ENCODE data around the gene POLR3E. TPM values are rescaled to one million over a fixed set of nuclear protein-coding genes. Genes with fewer than 3 reads are reported as not detected.

Gene POLR3E
- total RNA-seq, 1 donor from 2014 or later: 69.6 TPM

DNA sequence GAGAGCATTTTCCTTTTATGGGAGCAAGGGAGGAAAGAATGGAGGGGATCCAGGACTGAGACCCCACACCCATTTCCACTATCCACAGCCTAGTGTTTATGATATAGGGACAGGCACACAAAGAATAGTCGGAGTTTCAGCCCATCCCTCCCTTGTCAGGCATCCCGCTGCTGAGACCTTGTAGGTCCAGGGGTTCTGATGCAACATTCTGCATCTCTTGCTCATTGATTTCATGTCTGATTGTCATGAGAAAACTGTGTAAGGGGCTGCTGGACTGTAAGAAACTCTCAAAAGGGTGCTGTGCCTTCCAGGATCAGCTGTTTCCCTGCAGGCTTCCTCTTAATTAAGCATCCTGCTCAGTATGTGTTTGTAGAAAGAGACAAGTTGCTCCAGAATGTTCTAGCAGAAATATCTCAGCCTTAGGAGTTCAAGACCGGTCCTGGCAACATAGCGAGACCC is 5.3 kb upstream of the POLR3E start:
- Mint-ChIP-seq H3K36me3 (ENCODE audit: insufficient read depth) (no peaks in the 10 kb centered on the region), H3K27ac (no peak overlapping the region), H3K4me3 (ENCODE audit: low read depth) (no peak overlapping the region), H3K27me3 (no peaks in the 10 kb centered on the region), H3K4me1 (ENCODE audit: low read depth) (peaks cover 6% of the 10 kb centered on the region), H3K9me3 (ENCODE audit: low read depth) (no peaks in the 10 kb centered on the region)
- TF ChIP-seq, protein P1, sequence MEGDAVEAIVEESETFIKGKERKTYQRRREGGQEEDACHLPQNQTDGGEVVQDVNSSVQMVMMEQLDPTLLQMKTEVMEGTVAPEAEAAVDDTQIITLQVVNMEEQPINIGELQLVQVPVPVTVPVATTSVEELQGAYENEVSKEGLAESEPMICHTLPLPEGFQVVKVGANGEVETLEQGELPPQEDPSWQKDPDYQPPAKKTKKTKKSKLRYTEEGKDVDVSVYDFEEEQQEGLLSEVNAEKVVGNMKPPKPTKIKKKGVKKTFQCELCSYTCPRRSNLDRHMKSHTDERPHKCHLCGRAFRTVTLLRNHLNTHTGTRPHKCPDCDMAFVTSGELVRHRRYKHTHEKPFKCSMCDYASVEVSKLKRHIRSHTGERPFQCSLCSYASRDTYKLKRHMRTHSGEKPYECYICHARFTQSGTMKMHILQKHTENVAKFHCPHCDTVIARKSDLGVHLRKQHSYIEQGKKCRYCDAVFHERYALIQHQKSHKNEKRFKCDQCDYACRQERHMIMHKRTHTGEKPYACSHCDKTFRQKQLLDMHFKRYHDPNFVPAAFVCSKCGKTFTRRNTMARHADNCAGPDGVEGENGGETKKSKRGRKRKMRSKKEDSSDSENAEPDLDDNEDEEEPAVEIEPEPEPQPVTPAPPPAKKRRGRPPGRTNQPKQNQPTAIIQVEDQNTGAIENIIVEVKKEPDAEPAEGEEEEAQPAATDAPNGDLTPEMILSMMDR (IDR thresholded peaks at IDR 0.05; ENCODE audit: unreplicated experiment): no peak
- no peak for DNase-seq (ENCODE audit: low spot score, unreplicated experiment)

DNA sequence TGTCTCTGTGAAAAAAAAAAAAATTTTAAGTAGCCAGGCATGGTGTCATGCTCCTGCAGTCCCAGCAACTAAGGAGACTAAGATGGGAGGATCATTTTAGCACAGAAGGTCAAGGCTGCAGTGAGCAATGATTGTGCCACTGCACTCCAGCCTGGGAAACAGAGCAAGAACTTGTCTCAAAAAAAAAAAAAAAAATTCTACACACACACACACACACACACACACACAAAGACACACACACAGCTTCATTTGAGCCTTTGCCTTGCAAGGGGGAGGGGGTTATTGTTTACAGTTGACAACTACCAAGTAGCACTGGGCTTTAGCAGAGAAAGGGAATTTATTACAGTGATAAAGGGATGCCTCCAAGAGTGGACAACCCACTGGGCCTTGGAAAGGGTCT is 4.9 kb upstream of the POLR3E start:
- no peak overlapping the region for H3K4me3 Mint-ChIP-seq (ENCODE audit: low read depth)
- H3K4me1 Mint-ChIP-seq (ENCODE audit: low read depth): peaks cover 6% of the 10 kb centered on the region

GRCh38 chr16:22293137-22294106 is 3.8 kb upstream of the POLR3E start:
- Mint-ChIP-seq H3K9me3 (ENCODE audit: low read depth) (no peaks in the 10 kb centered on the region), H3K4me3 (ENCODE audit: low read depth) (no peak overlapping the region), H3K4me1 (ENCODE audit: low read depth) (peaks cover 9% of the 10 kb centered on the region), H3K27me3 (no peaks in the 10 kb centered on the region), H3K36me3 (ENCODE audit: insufficient read depth) (no peaks in the 10 kb centered on the region), H3K27ac (no peak overlapping the region)
- TF ChIP-seq, protein P1 (IDR thresholded peaks at IDR 0.05; ENCODE audit: unreplicated experiment): no peak
- DNase-seq (ENCODE audit: low spot score, unreplicated experiment): no peak

More for the DNA sequence above, 4.9 kb upstream of the POLR3E start:
- H3K27me3 Mint-ChIP-seq: no peaks in the 10 kb centered on the region
- no peak for DNase-seq (ENCODE audit: low spot score, unreplicated experiment)
- TF ChIP-seq, protein P1 (IDR thresholded peaks at IDR 0.05; ENCODE audit: unreplicated experiment): no peak
- H3K27ac Mint-ChIP-seq: no peak overlapping the region
- no peaks in the 10 kb centered on the region for H3K9me3 Mint-ChIP-seq (ENCODE audit: low read depth)
- no peaks in the 10 kb centered on the region for H3K36me3 Mint-ChIP-seq (ENCODE audit: insufficient read depth)

DNA sequence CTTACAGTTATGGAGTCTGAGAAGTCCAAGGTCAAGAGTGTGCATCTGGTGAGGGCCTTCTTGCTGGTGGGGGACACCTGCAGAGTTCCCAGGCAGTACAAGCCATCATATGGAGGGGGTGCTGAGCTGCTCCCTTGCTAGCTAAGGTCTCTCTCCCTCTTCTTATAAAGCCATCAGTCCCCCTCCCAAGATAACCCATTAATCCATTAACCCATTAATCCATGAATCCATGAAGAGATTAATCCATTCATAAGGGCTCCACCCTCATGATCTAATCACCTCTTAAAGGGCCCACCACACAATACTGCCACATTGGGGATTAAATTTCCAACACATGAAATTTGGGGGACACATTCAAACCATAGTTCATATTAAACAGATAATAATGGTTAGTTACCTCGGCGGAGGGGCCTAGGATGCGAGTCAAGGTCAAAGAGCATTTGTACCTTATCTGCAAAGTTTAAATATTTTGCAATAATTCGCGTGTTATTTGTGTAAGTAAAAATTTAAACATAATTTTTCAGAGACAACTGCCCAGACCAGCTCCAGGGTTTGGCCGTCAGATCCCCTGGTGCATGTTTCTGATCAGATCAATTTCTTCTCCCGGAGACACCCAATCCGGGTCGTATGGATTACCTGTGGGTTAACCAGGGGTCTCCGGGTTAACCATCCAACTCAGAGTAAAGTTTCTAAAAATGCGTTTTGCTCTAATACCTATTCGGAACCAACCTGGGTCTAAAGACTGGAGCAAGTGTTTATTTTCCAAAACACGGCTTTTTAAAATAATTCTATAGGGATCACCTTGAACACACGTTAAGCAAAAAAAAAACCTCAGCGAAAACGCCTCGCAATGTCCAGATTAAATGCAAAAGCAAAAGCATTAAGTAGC is 740 bp upstream of the POLR3E start:
- H3K4me3 Mint-ChIP-seq (ENCODE audit: low read depth): peak overlapping the region; percentile 93
- no peak for DNase-seq (ENCODE audit: low spot score, unreplicated experiment)
- H3K4me1 Mint-ChIP-seq (ENCODE audit: low read depth): peaks cover 11% of the 10 kb centered on the region
- no peaks in the 10 kb centered on the region for H3K36me3 Mint-ChIP-seq (ENCODE audit: insufficient read depth)
- TF ChIP-seq, protein P1 (IDR thresholded peaks at IDR 0.05; ENCODE audit: unreplicated experiment): no peak
- no peaks in the 10 kb centered on the region for H3K9me3 Mint-ChIP-seq (ENCODE audit: low read depth)
- no peaks in the 10 kb centered on the region for H3K27me3 Mint-ChIP-seq
- H3K27ac Mint-ChIP-seq: peak overlapping the region; percentile 99

Data from progenitor cell of endocrine pancreas (in vitro differentiated cells).